OCI-LY7 (cell line): Measurements from ENCODE around the gene OR8I2.

Experiments
- CTCF ChIP-seq: fragments of 200-600 bp; sonication (generic); conservative IDR thresholded peaks from 2 replicates; pipeline ENCODE4 v1.5.1; 2014; ENCODE audit warnings: mild to moderate bottlenecking, antibody characterized with exemption, low read length, moderate library complexity, mixed read lengths
- EZH2phosphoT487 ChIP-seq: fragments of 200-600 bp; sonication (generic); IDR thresholded peaks from 2 replicates; pipeline ENCODE4 v1.6.1; 2018; ENCODE audit warnings: low read depth, borderline replicate concordance, mild to moderate bottlenecking, mixed run types, antibody characterized with exemption, low read length, moderate library complexity, mixed read lengths

GRCh38 chr11:56049487-56049886 is 43.6 kb upstream of the OR8I2 start:
- TF ChIP-seq CTCF (no peak), EZH2phosphoT487 (no peak)
